Kasumi-1 (cell line): Measurements from ENCODE around the gene DAB1.
"Not testable (repeated sequence)": the region's sequence is repeated elsewhere in the genome, so short reads cannot be mapped to it uniquely, and the experiment has no call there.

Source experiments
- DNase-seq, 2 experiments: peaks; one replicate each; lab custom pipeline; 2025; lab: John Stamatoyannopoulos, UW

The DAB1 gene

GRCh38 chr1:57272150-57272549 lies 151.7 kb downstream of the DAB1 start:
- no peak for DNase-seq

- DNase-seq: no peak
Observed at GRCh38 chr1:57270927-57271698, 152.7 kb downstream of the DAB1 start.

DNA sequence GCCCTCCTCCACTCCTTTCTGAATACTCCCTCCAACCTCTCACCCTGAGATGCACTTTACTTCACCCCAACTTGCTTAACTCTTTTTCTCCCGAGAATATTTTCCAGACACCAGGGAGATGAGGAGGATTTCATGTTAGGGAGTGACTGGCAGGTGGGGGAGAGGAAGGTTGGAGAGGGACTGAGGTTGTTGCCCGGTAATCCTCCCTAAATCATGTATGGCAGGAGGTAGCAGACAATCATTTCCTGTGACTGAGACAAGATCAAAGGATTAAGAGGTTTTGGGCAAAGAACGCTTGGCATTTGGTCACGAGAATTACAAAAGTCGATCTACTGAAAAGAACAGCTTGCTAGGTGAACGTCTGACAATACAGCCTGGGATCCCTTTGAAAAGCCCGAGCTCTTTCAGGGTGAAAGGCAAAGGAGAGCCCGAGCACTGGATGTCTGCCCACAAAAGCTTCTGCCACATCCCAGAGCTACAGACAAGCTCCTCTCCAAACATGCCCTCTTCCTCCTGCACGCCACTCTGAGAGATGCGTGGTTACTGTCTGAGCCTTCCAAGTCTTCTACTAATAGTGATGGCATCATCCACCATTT lies 154.1 kb downstream of the DAB1 start:
- DNase-seq: no peak

GRCh38 chr1:57265104-57265503 lies 158.8 kb downstream of the DAB1 start:
- DNase-seq: no peak

DNA sequence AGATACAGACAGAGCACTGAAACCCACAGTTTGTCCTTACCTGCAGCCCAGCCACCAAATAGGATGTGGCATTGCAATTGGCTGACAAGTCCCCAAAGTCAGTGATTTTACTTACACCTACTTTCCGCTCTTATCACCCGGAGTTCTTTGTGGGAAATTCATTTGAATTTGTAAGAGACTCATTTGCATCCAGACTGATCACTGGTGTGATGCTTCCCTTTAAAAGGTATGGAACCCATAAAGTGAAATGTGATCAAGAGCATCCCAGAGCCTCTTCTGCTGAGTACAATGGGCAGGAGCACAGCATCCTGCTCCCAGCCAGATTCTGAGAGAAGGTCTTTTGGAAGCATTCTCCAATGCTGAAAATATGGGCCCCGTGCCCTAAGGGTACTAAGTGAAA lies 161.4 kb downstream of the DAB1 start:
- DNase-seq: no peak

- DNase-seq: no peak
Observed at GRCh38 chr1:57258557-57259325, 165.1 kb downstream of the DAB1 start.

DNA sequence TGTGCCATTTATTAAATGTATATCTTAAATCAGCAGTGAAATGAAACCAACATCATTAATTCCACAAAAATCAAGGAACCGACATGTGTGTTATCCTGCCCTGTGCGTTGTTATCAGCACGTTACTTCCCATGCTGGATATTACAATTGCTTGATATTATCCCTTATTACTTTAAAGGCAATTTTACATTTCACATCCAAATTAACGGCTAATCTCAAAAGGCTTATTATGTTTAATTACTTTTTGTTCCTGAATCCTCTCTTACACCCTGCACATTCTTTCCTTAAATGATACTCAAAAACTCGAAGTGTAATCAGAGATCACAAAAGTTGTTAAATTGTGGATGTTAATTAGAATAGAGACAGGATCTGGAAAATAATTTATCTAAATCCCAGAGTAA lies 167.9 kb downstream of the DAB1 start:
- DNase-seq: no peak

DNA sequence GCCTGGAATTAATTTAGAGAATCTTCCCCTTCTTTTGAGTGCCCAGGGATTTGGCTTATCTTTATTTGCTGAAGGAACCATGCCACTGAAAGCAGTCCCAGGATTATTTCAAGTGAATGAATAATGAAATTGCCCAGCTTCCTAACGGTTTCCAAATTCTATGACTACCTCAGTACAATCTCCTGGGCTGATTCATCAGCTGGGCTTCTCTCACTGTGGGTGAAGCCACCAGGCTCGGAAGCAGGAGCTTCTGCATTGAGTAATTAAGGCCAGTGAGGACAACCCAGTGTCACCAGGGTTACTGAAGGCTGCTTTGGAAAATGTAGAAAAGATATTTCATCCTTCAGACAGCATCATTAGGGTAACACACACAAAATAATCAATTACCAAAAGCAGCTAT lies 169.8 kb downstream of the DAB1 start:
- DNase-seq: no peak

DNA sequence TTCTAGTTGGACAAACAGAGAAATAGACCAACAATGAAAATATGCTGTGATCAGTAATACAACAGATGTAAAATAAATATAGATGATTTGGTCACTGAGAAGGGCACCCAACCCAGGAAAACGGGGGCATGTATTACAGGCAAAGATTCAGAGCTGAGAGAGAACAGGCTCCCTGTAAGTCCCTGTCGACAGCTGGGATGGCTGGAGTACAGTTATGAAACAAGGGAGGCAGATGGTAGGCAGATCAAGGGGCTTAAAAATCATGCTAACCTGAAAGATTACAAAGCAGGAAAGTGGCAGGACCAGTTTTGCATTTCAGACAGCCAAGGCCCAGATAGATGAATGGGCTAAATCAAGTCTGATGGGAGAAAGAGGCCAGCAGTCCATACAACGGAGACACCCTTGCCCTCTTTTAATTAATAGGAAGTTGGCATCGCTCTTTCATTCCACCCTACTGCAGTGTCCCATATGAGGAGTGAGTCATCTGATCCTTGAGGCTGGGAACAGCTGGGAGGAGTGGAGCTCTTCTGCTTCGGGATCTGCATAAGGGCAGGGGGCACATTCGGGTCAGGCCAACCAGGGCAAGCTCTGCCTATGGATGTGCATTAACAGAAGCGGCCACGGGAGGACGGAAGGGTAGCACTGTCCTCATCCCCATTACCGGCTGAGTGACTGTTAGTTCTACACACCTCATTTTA lies 171.1 kb downstream of the DAB1 start:
- no peak for DNase-seq

DNA sequence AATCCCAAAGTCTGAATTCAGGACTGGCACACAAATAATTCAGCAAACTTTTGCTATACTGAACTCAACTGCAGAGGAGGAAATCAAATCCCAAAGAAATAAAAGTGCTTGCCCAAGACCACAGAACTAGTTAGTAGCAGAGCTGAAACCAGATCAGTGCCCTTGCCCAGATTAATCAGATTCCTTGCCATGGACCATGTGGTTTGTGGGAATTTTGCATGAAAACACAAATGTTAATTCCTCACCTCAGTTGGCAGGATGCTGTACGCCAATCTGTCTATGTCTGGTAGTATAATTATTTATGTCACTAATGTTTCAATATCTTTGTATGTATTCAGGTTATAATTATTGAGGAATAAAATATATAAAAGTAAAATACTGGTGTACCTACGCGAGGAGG lies 173.8 kb downstream of the DAB1 start:
- no peak for DNase-seq

DNA sequence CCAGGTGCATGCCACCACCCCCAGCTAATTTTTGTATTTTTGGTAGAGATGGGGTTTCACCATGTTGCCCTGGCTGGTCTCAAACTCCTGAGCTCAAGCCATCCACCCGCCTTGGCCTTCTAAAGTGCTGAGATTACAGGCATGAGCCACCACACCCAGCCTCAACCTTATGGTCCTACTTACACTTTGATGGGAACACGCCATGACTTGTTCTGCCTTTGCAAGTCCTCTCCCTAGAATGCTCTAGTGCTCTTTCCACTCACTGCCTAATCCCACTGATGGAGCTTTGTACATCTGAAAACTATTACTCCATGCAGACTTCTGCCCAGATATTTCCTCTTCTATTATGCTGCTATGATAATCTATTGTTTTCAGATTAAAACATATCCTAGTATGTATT lies 174.3 kb downstream of the DAB1 start:
- DNase-seq: no peak

DNA sequence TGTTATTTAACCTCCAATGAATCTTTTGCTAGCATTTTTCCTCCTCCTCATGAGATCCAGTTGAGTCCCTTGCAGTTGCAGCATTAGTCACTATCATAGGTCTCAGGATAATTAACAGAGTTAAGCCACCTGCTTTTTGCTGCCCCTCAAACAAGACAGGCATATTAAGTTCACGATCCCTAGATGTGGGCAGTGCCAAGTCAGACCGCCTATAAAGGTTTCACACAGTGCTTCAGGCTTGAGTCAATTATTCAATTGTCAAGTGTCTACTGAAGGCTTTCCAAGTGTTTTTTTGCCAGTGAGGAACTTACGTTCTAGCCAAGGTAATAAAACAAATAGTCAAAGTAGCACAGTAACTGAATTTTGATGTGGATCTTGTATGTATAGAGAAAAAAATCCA lies 175.0 kb downstream of the DAB1 start:
- no peak for DNase-seq

DNA sequence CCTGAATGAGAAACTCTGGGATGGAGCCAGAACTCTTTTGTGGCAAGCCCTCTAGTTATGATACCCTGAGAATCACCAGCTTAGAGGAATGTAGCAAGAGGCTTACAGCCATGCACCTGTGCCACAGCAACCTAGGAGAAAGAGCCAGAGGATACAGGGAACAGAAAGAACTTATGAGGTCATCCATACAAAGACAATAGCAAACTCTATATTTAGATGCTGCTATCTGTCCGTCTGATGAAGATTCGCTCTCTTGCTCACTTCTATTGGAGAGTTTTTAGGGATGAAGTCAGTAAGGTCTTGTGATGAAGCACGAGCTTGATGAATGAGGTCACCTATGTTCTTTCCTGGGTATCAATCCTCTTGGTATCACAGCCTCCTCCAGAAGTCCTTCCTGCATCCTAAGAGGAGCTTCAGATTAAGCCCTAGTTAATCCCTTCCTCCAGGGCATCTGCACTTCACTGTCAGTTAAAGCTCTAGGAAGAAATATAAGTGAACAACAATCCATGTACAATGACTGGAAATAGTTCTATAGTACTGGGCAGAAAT lies 185.6 kb downstream of the DAB1 start:
- no peak for DNase-seq

GRCh38 chr1:57235730-57236510 lies 187.9 kb downstream of the DAB1 start:
- DNase-seq: no peak

GRCh38 chr1:57234459-57234858 lies 189.4 kb downstream of the DAB1 start:
- DNase-seq: no peak

DNA sequence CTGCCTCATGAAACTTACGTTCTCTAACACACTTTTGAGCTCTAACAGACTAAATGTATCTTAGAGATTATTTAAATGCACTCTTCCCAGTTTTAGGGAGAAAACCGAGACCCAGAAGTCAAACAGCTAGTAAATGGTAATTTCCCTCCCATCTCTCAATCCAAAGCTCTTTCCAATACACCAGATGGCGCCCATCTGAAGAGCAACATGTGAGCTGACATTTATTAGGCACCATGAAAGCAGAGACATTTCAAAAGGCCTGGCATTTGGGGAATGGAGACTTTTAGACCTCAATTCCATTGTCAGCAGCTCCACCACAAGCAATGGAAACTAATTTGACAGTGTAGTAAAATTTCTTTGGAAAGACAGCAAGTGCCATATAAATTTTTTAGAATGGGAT lies 191.4 kb downstream of the DAB1 start:
- DNase-seq: no peak

DNA sequence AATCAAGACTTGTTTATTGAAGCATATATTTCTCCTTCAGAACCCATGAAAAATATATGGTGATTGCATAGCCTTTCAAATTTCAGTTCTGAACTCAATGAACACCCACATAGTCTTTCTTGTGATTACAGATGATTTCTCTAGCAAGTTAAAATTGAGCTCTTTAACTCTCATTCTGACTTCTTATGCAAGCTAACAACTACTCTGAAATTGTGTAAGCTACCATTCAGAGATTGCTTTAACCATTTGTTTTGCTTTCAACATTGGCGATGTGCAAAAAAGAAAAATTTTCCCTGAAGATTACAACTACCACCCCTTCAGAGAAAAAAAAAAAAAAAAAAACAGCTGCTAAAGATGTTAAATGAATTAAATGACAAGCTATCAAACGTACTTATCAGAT lies 193.9 kb downstream of the DAB1 start:
- no peak for DNase-seq

DNA sequence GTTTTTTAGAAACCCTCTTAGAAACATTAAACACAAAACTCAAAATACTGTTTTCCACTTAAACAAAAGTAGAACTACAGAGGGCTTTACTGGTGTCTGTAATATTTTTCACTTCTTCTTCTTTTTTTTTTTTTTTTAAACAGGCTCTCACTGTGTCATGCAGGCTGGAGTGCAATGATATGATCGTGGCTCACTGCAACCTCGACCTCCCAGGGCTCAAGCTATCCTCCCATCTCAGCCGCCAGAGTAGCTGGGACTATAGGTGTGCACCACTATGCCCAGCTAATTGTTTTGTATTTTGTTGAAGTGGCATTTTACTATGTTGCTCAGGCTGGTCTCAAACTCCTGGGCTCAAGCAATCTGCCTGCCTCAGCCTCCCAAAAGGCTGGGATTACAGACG lies 194.8 kb downstream of the DAB1 start:
- DNase-seq: no peak

DNA sequence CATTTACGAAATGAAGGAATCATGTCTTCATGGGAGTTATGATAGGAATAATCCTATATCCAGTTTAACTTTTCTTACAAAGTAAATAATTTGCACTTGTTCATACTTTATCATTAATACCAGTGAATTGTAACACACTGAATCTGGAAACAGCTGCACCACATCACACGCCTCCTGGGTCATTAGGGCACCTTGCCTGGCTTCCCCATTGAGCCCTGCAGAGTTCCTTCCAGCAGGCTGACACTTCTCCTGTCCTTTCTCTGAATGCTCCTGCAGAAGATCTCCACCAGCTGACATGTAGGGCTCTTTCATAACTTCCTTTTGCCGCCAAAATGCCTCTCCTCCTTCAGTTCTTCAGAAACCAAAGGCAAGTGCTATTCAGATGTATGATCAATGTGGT lies 201.1 kb downstream of the DAB1 start:
- no peak for DNase-seq

- DNase-seq: no peak
Observed at GRCh38 chr1:57222307-57222706, 201.6 kb downstream of the DAB1 start.

- DNase-seq: not testable (repeated sequence)
Observed at GRCh38 chr1:57220905-57221304, 203.0 kb downstream of the DAB1 start.
